Upper lobe of right lung (tissue), 1 donor: ENCODE results near the gene TDRD5. TPM values are rescaled to one million over a fixed set of nuclear protein-coding genes. Genes with fewer than 3 reads are reported as not detected.

ENCODE experiments used
- ATAC-seq: fragments of 200-7000 bp; cut with Tn5 transposase; one replicate; pipeline ENCODE4 v1.9.1; 2020; ENCODE audit warnings: mild to moderate bottlenecking, moderate library complexity
- DNase-seq: peaks from one replicate; pipeline ENCODE4 v3.0.0-alpha.2; 2020
- H3K27ac ChIP-seq: fragments of 200-600 bp; one replicate; pipeline ENCODE4 v1.8.0; 2022
- H3K27me3 ChIP-seq: fragments of 200-600 bp; one replicate; pipeline ENCODE4 v1.8.0; 2022; ENCODE audit warnings: mild to moderate bottlenecking
- H3K36me3 ChIP-seq: fragments of 200-600 bp; one replicate; pipeline ENCODE4 v1.8.0; 2022
- H3K4me1 ChIP-seq: fragments of 200-600 bp; one replicate; pipeline ENCODE4 v1.8.0; 2022
- H3K4me3 ChIP-seq: fragments of 200-600 bp; one replicate; pipeline ENCODE4 v1.8.0; 2022; ENCODE audit warnings: mild to moderate bottlenecking
- H3K9me3 ChIP-seq: fragments of 200-600 bp; one replicate; pipeline ENCODE4 v1.8.0; 2022
- intact Hi-C: fragments of 100-400 bp; cut with DNase I; formaldehyde crosslinking; loops from one replicate; pipeline ENCODE4 v1.11.0; 2022
- total RNA-seq: library from RNA; stranded (reverse); fragmentation: NEBNext Ultra II Directional; extraction: Animal tissue kit (Norgen Biotek cat#: 25700); gene quantifications from one replicate; pipeline ENCODE4 v1.2.1, GENCODE V29; 2021
- TF ChIP-seq, protein P1 (sequence below): fragments of 200-600 bp; IDR thresholded peaks from one replicate; pipeline ENCODE4 v1.8.0; 2022; ENCODE audit warnings: antibody characterized with exemption
- donor health status: DM: no; HTN: yes; CAD: no; lungs with severe emphysema.

The TDRD5 gene
- total RNA-seq, 1 donor from 2014 or later = 0.17 TPM

- H3K4me1 ChIP-seq = no peaks in the 10 kb centered on the region
- no peak for ATAC-seq
- H3K27ac ChIP-seq = no peak overlapping the region
- DNase-seq = no peak
- TF ChIP-seq, protein P1, sequence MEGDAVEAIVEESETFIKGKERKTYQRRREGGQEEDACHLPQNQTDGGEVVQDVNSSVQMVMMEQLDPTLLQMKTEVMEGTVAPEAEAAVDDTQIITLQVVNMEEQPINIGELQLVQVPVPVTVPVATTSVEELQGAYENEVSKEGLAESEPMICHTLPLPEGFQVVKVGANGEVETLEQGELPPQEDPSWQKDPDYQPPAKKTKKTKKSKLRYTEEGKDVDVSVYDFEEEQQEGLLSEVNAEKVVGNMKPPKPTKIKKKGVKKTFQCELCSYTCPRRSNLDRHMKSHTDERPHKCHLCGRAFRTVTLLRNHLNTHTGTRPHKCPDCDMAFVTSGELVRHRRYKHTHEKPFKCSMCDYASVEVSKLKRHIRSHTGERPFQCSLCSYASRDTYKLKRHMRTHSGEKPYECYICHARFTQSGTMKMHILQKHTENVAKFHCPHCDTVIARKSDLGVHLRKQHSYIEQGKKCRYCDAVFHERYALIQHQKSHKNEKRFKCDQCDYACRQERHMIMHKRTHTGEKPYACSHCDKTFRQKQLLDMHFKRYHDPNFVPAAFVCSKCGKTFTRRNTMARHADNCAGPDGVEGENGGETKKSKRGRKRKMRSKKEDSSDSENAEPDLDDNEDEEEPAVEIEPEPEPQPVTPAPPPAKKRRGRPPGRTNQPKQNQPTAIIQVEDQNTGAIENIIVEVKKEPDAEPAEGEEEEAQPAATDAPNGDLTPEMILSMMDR = no peak
- no peak overlapping the region for H3K4me3 ChIP-seq
- intact Hi-C loops = no loop called here
- no peaks in the 10 kb centered on the region for H3K36me3 ChIP-seq
- peaks cover 5% of the 10 kb centered on the region for H3K27me3 ChIP-seq
- no peaks in the 10 kb centered on the region for H3K9me3 ChIP-seq
Measured at GRCh38 chr1:179583771-179584320, 7.8 kb upstream of the TDRD5 start.

DNA sequence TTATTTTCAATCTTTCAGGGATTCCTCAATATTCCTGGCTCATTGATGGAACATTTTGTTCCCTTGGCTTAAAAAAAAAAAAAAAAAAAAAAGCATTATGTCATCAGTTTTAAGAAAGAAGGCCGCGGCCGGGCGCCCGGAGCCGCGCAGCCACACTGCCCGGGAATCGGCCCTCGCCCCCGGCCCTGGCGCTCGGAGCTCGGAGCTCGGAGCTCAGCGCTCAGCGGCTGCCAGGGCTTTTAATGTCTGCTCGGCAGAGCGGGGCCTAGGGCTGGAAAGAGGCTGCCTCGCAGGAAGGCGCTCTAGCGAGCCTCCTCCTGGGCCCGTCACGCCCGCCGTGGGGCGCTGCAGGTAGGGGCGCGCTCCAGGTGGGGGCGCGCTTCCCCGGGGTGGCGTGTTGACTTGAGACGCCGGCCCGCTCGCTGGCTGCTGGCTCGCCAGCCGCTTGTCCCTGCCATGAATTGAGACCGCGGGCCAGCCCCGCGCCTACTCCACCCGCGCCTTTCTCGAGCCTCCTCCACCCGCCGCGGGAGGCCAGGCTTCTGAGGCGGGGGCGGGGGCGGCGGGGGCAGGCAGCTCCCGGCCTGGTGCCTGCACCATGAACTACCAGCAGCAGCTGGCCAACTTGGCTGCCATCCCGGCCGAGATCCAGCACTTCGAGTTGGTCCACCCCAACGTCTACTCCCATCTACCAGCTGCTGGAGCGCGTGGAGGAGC is 5.4 kb upstream of the TDRD5 start:
- Histone ChIP-seq H3K4me1 (no peaks in the 10 kb centered on the region), H3K27ac (peak overlapping the region; percentile 36), H3K4me3 (peak overlapping the region; percentile 35), H3K36me3 (no peaks in the 10 kb centered on the region), H3K27me3 (peaks cover 6% of the 10 kb centered on the region), H3K9me3 (no peaks in the 10 kb centered on the region)
- ATAC-seq = peak; percentile 88
- TF ChIP-seq, protein P1 = peak; percentile 44
- peak; percentile 78 for DNase-seq
- intact Hi-C loops = no loop called here

DNA sequence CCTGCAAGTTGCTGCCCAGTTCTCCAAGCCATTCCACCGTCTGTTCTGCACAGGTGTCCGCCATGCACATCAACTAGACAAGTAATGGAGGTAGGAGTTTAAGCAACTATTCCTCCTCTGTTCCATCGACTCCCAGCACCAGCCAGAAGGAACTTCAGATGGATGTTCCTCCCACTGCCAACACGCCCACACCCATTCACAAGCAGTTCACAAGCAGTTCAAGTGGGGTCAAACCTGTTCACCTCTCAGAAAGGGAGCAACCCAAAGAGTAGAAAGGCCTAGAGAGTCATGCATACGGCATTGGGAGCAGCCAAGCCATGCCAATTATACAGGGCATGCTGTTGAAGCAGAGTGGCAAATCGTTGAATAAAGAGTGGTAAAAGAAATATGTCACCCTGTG is 4.3 kb upstream of the TDRD5 start:
- intact Hi-C loops = no loop called here
- Histone ChIP-seq H3K27me3 (peaks cover 13% of the 10 kb centered on the region), H3K4me1 (no peaks in the 10 kb centered on the region), H3K27ac (no peak overlapping the region), H3K4me3 (no peak overlapping the region), H3K9me3 (no peaks in the 10 kb centered on the region), H3K36me3 (no peaks in the 10 kb centered on the region)
- DNase-seq (no peak), ATAC-seq (no peak)
- TF ChIP-seq, protein P1 = no peak

GRCh38 chr1:179588425-179589024 is 3.1 kb upstream of the TDRD5 start:
- Histone ChIP-seq H3K27ac (no peak overlapping the region), H3K9me3 (no peaks in the 10 kb centered on the region), H3K36me3 (no peaks in the 10 kb centered on the region), H3K27me3 (peaks cover 20% of the 10 kb centered on the region), H3K4me3 (no peak overlapping the region), H3K4me1 (no peaks in the 10 kb centered on the region)
- no peak for DNase-seq
- intact Hi-C loops = no loop called here
- ATAC-seq = no peak
- TF ChIP-seq, protein P1 = no peak

GRCh38 chr1:179589509-179589908 is 2.1 kb upstream of the TDRD5 start:
- TF ChIP-seq, protein P1 = no peak
- intact Hi-C loops = no loop called here
- no peak overlapping the region for H3K27ac ChIP-seq
- no peaks in the 10 kb centered on the region for H3K36me3 ChIP-seq
- no peaks in the 10 kb centered on the region for H3K9me3 ChIP-seq
- H3K4me3 ChIP-seq = no peak overlapping the region
- DNase-seq (no peak), ATAC-seq (no peak)
- H3K4me1 ChIP-seq = no peaks in the 10 kb centered on the region
- H3K27me3 ChIP-seq = peaks cover 20% of the 10 kb centered on the region
